Activated CD4-positive, CD25-positive, alpha-beta regulatory T cell treated with anti-CD3 and anti-CD28 coated beads, Interleukin-2, amount 50 U/mL, for 24 hours (primary cell): Measurements from ENCODE around the gene ASIC3.
A peak's percentile ranks its signal among the peaks of the same experiment; 100 is the strongest.
"Not testable (repeated sequence)": the region's sequence is repeated elsewhere in the genome, so short reads cannot be mapped to it uniquely, and the experiment has no call there.

Source experiments
- ATAC-seq, 2 donors: fragments of 150-1000 bp; cut with Tn5 transposase; one replicate each; pipeline ENCODE4 v1.10.0; 2021; ENCODE audit warnings: mild to moderate bottlenecking in 1 of 2, moderate library complexity in 1 of 2

The ASIC3 gene

GRCh38 chr7:151033864-151034249 lies 14.5 kb upstream of the ASIC3 start:
- ATAC-seq = no peak

- no peak for ATAC-seq
Measured at GRCh38 chr7:151034312-151035025, 13.9 kb upstream of the ASIC3 start.

GRCh38 chr7:151035026-151035717 lies 13.2 kb upstream of the ASIC3 start:
- ATAC-seq = no peak

GRCh38 chr7:151035902-151036301 lies 12.4 kb upstream of the ASIC3 start:
- ATAC-seq = no peak

- peak; percentile 94 to 96 for ATAC-seq
Measured at GRCh38 chr7:151038951-151039849, 9.1 kb upstream of the ASIC3 start.

GRCh38 chr7:151039850-151040548 lies 8.3 kb upstream of the ASIC3 start:
- no peak for ATAC-seq

GRCh38 chr7:151040616-151041375 lies 7.5 kb upstream of the ASIC3 start:
- no peak for ATAC-seq

GRCh38 chr7:151043449-151043848 lies 4.9 kb upstream of the ASIC3 start:
- ATAC-seq = not testable (repeated sequence)

- no peak for ATAC-seq
Measured at GRCh38 chr7:151043959-151044358, 4.4 kb upstream of the ASIC3 start.

- ATAC-seq = no peak
Measured at GRCh38 chr7:151045262-151045661, 3.1 kb upstream of the ASIC3 start.

GRCh38 chr7:151045967-151046366 lies 2.4 kb upstream of the ASIC3 start:
- ATAC-seq = no peak

- ATAC-seq = no peak
Measured at GRCh38 chr7:151046603-151047573, 1.4 kb upstream of the ASIC3 start.

GRCh38 chr7:151048911-151049463 lies 656 bp downstream of the ASIC3 start:
- ATAC-seq = no peak

GRCh38 chr7:151051108-151051507 lies 2.8 kb downstream of the ASIC3 start:
- ATAC-seq = peak; percentile 72 to 73

GRCh38 chr7:151053096-151053495 lies 4.8 kb downstream of the ASIC3 start:
- no peak for ATAC-seq

GRCh38 chr7:151053751-151054150 lies 5.4 kb downstream of the ASIC3 start:
- no peak for ATAC-seq

- no peak for ATAC-seq
Measured at GRCh38 chr7:151056283-151056665, 7.9 kb downstream of the ASIC3 start.

- ATAC-seq = no peak
Measured at GRCh38 chr7:151056666-151057505, 8.6 kb downstream of the ASIC3 start.

GRCh38 chr7:151057506-151057988 lies 9.2 kb downstream of the ASIC3 start, which contains the start of gene CDK5:
TSS of gene CDK5 (minus strand) at chr7:151057897. CDS start at chr7:151057848, 49 bp downstream.
- ATAC-seq = peak; percentile 0 to 1
